Fibroblast of peridontal ligament (primary cell): ENCODE results near the gene CFAP119.

Experiments
- DNase-seq: peaks from one replicate; pipeline ENCODE4 v3.0.0-alpha.2; 2010; ENCODE audit errors: extremely low read depth

The CFAP119 gene

DNA sequence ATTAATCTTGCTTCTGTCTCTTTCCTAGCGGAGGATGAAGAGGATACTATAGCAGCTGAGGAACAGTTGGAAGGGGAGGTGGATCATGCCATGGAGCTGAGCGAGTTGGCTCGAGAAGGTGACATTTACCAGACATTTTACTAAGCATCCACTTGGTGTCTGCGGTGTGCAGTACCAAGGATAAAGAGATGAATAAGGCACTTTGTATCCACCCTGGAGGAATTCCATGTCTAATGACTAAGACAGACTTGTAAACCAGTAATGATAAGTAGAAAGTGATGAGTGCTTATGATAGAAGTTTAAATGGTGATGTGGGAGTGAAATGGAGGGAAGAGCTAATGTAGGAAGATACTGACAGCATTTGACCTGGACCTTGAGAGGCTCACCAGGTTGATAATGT, 50.9 kb downstream of the CFAP119 start:
- DNase-seq, result no peak
